Measurements from ENCODE around the gene HEBP2. TPM values are rescaled to one million over a fixed set of nuclear protein-coding genes. Genes with fewer than 3 reads are reported as not detected.

The HEBP2 gene
- total and polyA plus RNA-seq, 2 donors (not counting 3 experiments of a cell fraction or from before 2014, with no cell fraction given), result 22.5 to 75.3 TPM

- FAIRE-seq (no peak), DNase-seq (ENCODE audit: low read depth, low spot score) (no peak)
- H3K9me1 ChIP-seq (replicated peaks; ENCODE audit: control insufficient read depth, extremely low read depth, insufficient read depth, low read length), result no peaks in the 10 kb centered on the region
- H4K20me1 ChIP-seq (replicated peaks; ENCODE audit: control insufficient read depth, extremely low read depth, insufficient read depth, low read length), result no peaks in the 10 kb centered on the region
- no peaks in the 10 kb centered on the region for H3K9me3 ChIP-seq (replicated peaks; ENCODE audit: control insufficient read depth, insufficient read depth, low read length)
- BruUV-seq (replicated peaks), result no TSS peak
- ChIA-PET CTCF (no interaction called here), POLR2A (no interaction called here)
- peaks cover 23% of the 10 kb centered on the region for H3K4me1 ChIP-seq (ENCODE audit: control insufficient read depth, extremely low read depth, insufficient read depth, low read length)
- intact Hi-C loops (cut with micrococcal nuclease) (no loop called here), dilution Hi-C loops (cut with MboI; ENCODE audit: extremely low pct_ligation_motif_present, low sequenced_read_pairs) (no loop called here)
- TF ChIP-seq, protein P1, sequence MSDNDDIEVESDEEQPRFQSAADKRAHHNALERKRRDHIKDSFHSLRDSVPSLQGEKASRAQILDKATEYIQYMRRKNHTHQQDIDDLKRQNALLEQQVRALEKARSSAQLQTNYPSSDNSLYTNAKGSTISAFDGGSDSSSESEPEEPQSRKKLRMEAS (IDR thresholded peaks at IDR 0.05; ENCODE audit: insufficient read depth, insufficient read length), result no peak
- no peak for TF ChIP-seq CTCF (IDR thresholded peaks at IDR 0.05; ENCODE audit: extremely low read depth in 1 of 2, insufficient read depth in 1 of 2, low read depth in 1 of 2, low read length in 2 of 2)
- TF ChIP-seq GATA2 (IDR thresholded peaks at IDR 0.05; ENCODE audit: insufficient read depth, insufficient read length, low read depth, low read length), result no peak
- no peak for TF ChIP-seq MYC (IDR thresholded peaks at IDR 0.05; ENCODE audit: low read depth, low read length)
- TF ChIP-seq POLR2AphosphoS5 (IDR thresholded peaks at IDR 0.05; ENCODE audit: insufficient read depth, low read depth, low read length), result no peak
- no peak for TF ChIP-seq JUN (IDR thresholded peaks at IDR 0.05; ENCODE audit: borderline replicate concordance, insufficient read depth, insufficient read length, low read depth)
- no peak for TF ChIP-seq FOS (IDR thresholded peaks at IDR 0.05; ENCODE audit: borderline replicate concordance, insufficient read depth, low read length)
- TF ChIP-seq POLR2A (IDR thresholded peaks at IDR 0.05; ENCODE audit: low read depth, low read length), result no peak
- no peak for TF ChIP-seq EZH2 (IDR thresholded peaks at IDR 0.05; ENCODE audit: borderline replicate concordance, low read depth, low read length, severe bottlenecking)
- no peaks in the 10 kb centered on the region for H3K79me2 ChIP-seq (ENCODE audit: control insufficient read depth, insufficient read depth, low read length)
- no peak overlapping the region for H2AFZ ChIP-seq (ENCODE audit: low read depth, low read length)
- H3K36me3 ChIP-seq (ENCODE audit: control insufficient read depth in 2 of 2, extremely low read depth in 1 of 2, insufficient read depth in 2 of 2, low read length in 2 of 2), result no peaks in the 10 kb centered on the region
- H3K27me3 ChIP-seq (ENCODE audit: control insufficient read depth in 2 of 2, insufficient read depth in 2 of 2, low read length in 2 of 2), result no peaks in the 10 kb centered on the region
- no peak overlapping the region for H3K9ac ChIP-seq (replicated peaks; ENCODE audit: extremely low read depth, insufficient read depth, low read length)
- no peak overlapping the region for H3K4me3 ChIP-seq (replicated peaks in 1 of 3; ENCODE audit: insufficient read depth in 1 of 3, low read depth in 1 of 3, low read length in 3 of 3)
- H3K27ac ChIP-seq (ENCODE audit: insufficient read depth, low read depth, low read length), result no peak overlapping the region
- H3K4me2 ChIP-seq (ENCODE audit: insufficient read depth, low read length), result no peak overlapping the region
Measured at GRCh38 chr6:138374815-138375214, 29.2 kb upstream of the HEBP2 start.

All from endothelial cell of umbilical vein (primary cell).